ENCODE data around the gene ZNF563. TPM values are rescaled to one million over a fixed set of nuclear protein-coding genes. Genes with fewer than 3 reads are reported as not detected.
"Not testable (repeated sequence)": the region's sequence is repeated elsewhere in the genome, so short reads cannot be mapped to it uniquely, and the experiment has no call there.

Gene ZNF563
- total RNA-seq, 6 experiments from 2014 or later: 2.4 to 4.5 (median 3.6) TPM

GRCh38 chr19:12314553-12314952 is 18.9 kb downstream of the ZNF563 start:
- H3K4me1 ChIP-seq: no peaks in the 10 kb centered on the region
- peaks cover 0 to 6% (median 2%) of the 10 kb centered on the region in 4 donors for H3K9me3 ChIP-seq
- peaks cover 0 to 16% (median 10%) of the 10 kb centered on the region in 4 donors for H3K36me3 ChIP-seq
- DNase-seq (no peak), ATAC-seq (peak; percentile 63 to 94 (median 82))
- peak overlapping the region in 1 of 3 donors; percentile 17 for H3K4me3 ChIP-seq
- no peak overlapping the region for H3K27ac ChIP-seq
- TF ChIP-seq POLR2A (IDR thresholded peaks at IDR 0.05) (no peak), CTCF (IDR thresholded peaks at IDR 0.05) (no peak)
- no peaks in the 10 kb centered on the region for H3K27me3 ChIP-seq
- intact Hi-C loops (cut with DNase I): no loop called here
- WGBS (ENCODE audit: insufficient coverage, low coverage, low lambda C conversion rate, missing lambda C conversion rate): 55% methylated on average over 4 of the region's 7 CpGs

- H3K4me3 ChIP-seq; H3K4me1 ChIP-seq; H3K27ac ChIP-seq; DNase-seq; H3K27me3 ChIP-seq; H3K9me3 ChIP-seq; H3K36me3 ChIP-seq; intact Hi-C loops (cut with DNase I); ATAC-seq: not testable (repeated sequence)
- WGBS (ENCODE audit: insufficient coverage, low coverage, low lambda C conversion rate, missing lambda C conversion rate): 90% methylated on average over 2 of the region's 12 CpGs
Observed at GRCh38 chr19:12308891-12309290, 24.5 kb downstream of the ZNF563 start.

DNA sequence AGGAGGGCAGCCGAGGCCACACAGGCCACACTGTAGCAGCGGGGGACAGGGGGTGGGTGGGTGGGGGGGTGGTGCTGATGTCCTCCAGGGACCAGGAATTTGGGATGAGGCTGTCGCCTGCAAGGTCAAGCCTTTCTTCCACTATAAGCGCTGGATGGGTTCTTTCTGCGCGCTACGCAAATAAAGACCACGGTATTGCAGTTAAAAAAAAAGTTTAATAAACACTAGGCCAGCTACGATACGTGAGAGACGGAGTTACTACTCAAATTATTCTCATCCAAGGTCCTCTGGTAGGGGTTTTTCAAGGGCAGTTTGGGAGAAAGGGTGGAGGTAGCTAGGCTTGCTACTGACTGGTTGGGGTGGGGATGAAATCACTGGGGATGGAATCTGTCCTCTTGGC is 38.2 kb downstream of the ZNF563 start:
- H3K9me3 ChIP-seq: no peaks in the 10 kb centered on the region
- 33% methylated on average over 11 of the region's 11 CpGs for WGBS (ENCODE audit: insufficient coverage, low coverage, low lambda C conversion rate, missing lambda C conversion rate)
- TF ChIP-seq POLR2A (IDR thresholded peaks at IDR 0.05) (no peak), CTCF (IDR thresholded peaks at IDR 0.05) (no peak)
- peaks cover 0 to 4% (median 0%) of the 10 kb centered on the region in 4 donors for H3K36me3 ChIP-seq
- ATAC-seq: no peak
- H3K27ac ChIP-seq: peak overlapping the region; percentile 94 to 99 (median 97)
- peaks cover 0 to 38% (median 6%) of the 10 kb centered on the region in 4 donors for H3K4me1 ChIP-seq
- no peak for DNase-seq
- intact Hi-C loops (cut with DNase I): no loop called here
- no peaks in the 10 kb centered on the region for H3K27me3 ChIP-seq
- peak overlapping the region; percentile 98 to 100 (median 100) for H3K4me3 ChIP-seq

GRCh38 chr19:12294249-12295158 is 38.9 kb downstream of the ZNF563 start, which contains the start of gene ZNF44:
Gene ZNF44 (minus strand): TSS chr19:12294883. CDS start chr19:12294694, 189 bp downstream.
- ATAC-seq: peak; percentile 95 to 98 (median 95)
- H3K4me1 ChIP-seq: peaks cover 0 to 38% (median 6%) of the 10 kb centered on the region in 4 donors
- peaks cover 0 to 4% (median 0%) of the 10 kb centered on the region in 4 donors for H3K36me3 ChIP-seq
- H3K27ac ChIP-seq: peak within 1 kb of the TSS; percentile 94 to 99 (median 97)
- intact Hi-C loops (cut with DNase I): no loop called here
- no peaks in the 10 kb centered on the region for H3K27me3 ChIP-seq
- TF ChIP-seq CTCF (IDR thresholded peaks at IDR 0.05): no peak
- TF ChIP-seq POLR2A (IDR thresholded peaks at IDR 0.05): peak; percentile 88
- 2% methylated on average over 31 of the region's 66 CpGs for WGBS (ENCODE audit: insufficient coverage, low coverage, low lambda C conversion rate, missing lambda C conversion rate)
- H3K9me3 ChIP-seq: no peaks in the 10 kb centered on the region
- H3K4me3 ChIP-seq: peak within 1 kb of the TSS; percentile 98 to 100 (median 100)
- peak; percentile 97 to 99 (median 99) for DNase-seq

DNA sequence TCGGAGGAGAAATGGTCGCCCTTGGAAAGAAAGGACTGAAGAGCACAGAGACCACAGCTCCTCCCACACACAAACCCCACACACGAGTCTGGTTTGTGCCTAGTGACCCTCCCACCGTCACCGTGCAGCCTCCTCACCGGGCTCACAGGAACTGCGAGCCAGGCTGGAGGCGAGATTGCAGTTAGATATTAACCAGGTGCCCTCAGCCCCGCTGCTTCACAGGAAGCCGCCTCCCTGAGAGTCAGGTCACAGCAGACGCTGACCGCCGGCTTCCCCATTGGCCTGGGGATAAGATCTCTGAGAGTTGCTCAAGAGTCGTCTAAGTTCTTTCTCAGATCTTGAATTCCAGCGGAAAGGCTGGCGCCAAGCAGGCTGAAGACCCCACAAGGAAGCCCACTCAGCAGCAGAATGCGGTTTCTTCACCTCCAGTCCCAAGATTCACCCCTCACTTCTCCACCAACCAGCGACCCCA is 39.6 kb downstream of the ZNF563 start:
- peaks cover 0 to 38% (median 6%) of the 10 kb centered on the region in 4 donors for H3K4me1 ChIP-seq
- H3K27ac ChIP-seq: peak overlapping the region; percentile 94 to 99 (median 97)
- TF ChIP-seq CTCF (IDR thresholded peaks at IDR 0.05): no peak
- peak; percentile 51 for TF ChIP-seq POLR2A (IDR thresholded peaks at IDR 0.05)
- ATAC-seq (peak; percentile 65 to 74 (median 74)), DNase-seq (peak; percentile 92 to 96 (median 96))
- intact Hi-C loops (cut with DNase I): no loop called here
- no peaks in the 10 kb centered on the region for H3K27me3 ChIP-seq
- H3K9me3 ChIP-seq: no peaks in the 10 kb centered on the region
- 1% methylated on average over 18 of the region's 18 CpGs for WGBS (ENCODE audit: insufficient coverage, low coverage, low lambda C conversion rate, missing lambda C conversion rate)
- H3K4me3 ChIP-seq: peak overlapping the region; percentile 98 to 100 (median 100)
- H3K36me3 ChIP-seq: peaks cover 0 to 4% (median 0%) of the 10 kb centered on the region in 4 donors
